B cell (primary cell): ENCODE data around the gene NCOA1. TPM values are rescaled to one million over a fixed set of nuclear protein-coding genes. Genes with fewer than 3 reads are reported as not detected.

Source experiments
- ATAC-seq: fragments of 200-7000 bp; cut with Tn5 transposase; one replicate; pipeline ENCODE4 v1.10.0; 2021; ENCODE audit warnings: low read depth, mild to moderate bottlenecking, moderate number of reproducible peaks, moderate library complexity
- CTCF ChIA-PET: fragments of 350-600 bp; sonication (Branson Sonifier 250); formaldehyde crosslinking; loops from one replicate; lab custom pipeline; 2021; ENCODE audit warnings: antibody characterized with exemption, inconsistent platforms; lab: Charles Lee
- POLR2A ChIA-PET: fragments of 350-600 bp; sonication (Branson Sonifier 250); formaldehyde crosslinking; loops from one replicate; lab custom pipeline; 2021; ENCODE audit warnings: antibody characterized with exemption; lab: Charles Lee
- DNase-seq: peaks from one replicate; pipeline ENCODE4 v3.0.0; 2013
- H2AFZ ChIP-seq: 2 replicates; pipeline ENCODE4 v1.6.1; 2012; ENCODE audit warnings: mild to moderate bottlenecking, low read depth, low read length; ENCODE audit not compliant: insufficient read depth, poor library complexity, severe bottlenecking
- H3K27ac ChIP-seq, 2 donors: 1 replicate in 1 of 2; 2 replicates in 1 of 2; pipeline ENCODE4 v1.5.1; 2012 to 2013; ENCODE audit warnings: low read length in 2 of 2, mild to moderate bottlenecking in 2 of 2, moderate library complexity in 1 of 2
- H3K27me3 ChIP-seq, 4 experiments: fragments of 200-600 bp in 1 of 4; sonication (generic) in 1 of 4; replicated peaks in 1 of 4; 1 replicate in 2 of 4; 2 replicates in 2 of 4; pipeline versions ENCODE4 v1.6.1 to v1.7.0; 2013 to 2016; ENCODE audit warnings: low read length in 3 of 4, mild to moderate bottlenecking in 2 of 4, mixed read lengths in 1 of 4, moderate library complexity in 1 of 4; ENCODE audit not compliant: insufficient read depth in 4 of 4, control insufficient read depth in 3 of 4; ENCODE audit errors: control extremely low read depth in 1 of 4
- H3K36me3 ChIP-seq, 2 experiments: replicated peaks in 1 of 2; 1 replicate in 1 of 2; 2 replicates in 1 of 2; pipeline versions ENCODE4 v1.6.1 to v1.7.1; 2013; ENCODE audit warnings: low read length in 1 of 2; ENCODE audit not compliant: insufficient read depth in 2 of 2, control insufficient read depth in 1 of 2; ENCODE audit errors: control extremely low read depth in 1 of 2, extremely low read depth in 1 of 2
- H3K4me1 ChIP-seq, 2 donors: fragments of 200-600 bp in 1 of 2; sonication (generic) in 1 of 2; 1 replicate in 1 of 2; 2 replicates in 1 of 2; pipeline versions ENCODE4 v1.5.1 to v1.6.1; 2013 to 2017; ENCODE audit warnings: low read length in 2 of 2; ENCODE audit not compliant: control insufficient read depth in 2 of 2, insufficient read depth in 2 of 2
- H3K4me2 ChIP-seq: replicated peaks from 2 replicates; pipeline ENCODE3; 2012; ENCODE audit warnings: mild to moderate bottlenecking, low read depth, low read length; ENCODE audit not compliant: poor library complexity, severe bottlenecking
- H3K4me3 ChIP-seq, 5 experiments: fragments of 200-600 bp in 1 of 5; sonication (generic) in 1 of 5; 1 replicate in 3 of 5; 2 replicates in 2 of 5; pipeline versions ENCODE4 v1.5.1 to v1.7.0; 2011 to 2016; ENCODE audit warnings: low read length in 4 of 5, mild to moderate bottlenecking in 4 of 5, low read depth in 2 of 5, control low read depth in 1 of 5, moderate library complexity in 1 of 5; ENCODE audit not compliant: insufficient read depth in 1 of 5; ENCODE audit errors: control extremely low read depth in 1 of 5, extremely low read depth in 1 of 5
- H3K79me2 ChIP-seq: fragments of 200-600 bp; sonication (generic); one replicate; pipeline ENCODE4 v1.6.0; 2016; ENCODE audit warnings: low read length; ENCODE audit not compliant: control insufficient read depth, insufficient read depth
- H3K9ac ChIP-seq: fragments of 200-600 bp; sonication (generic); 2 replicates; pipeline ENCODE4 v1.6.1; 2017; ENCODE audit warnings: mild to moderate bottlenecking, low read length, moderate library complexity
- H3K9me3 ChIP-seq, 3 donors: one replicate each; pipeline versions ENCODE4 v1.6.1 to v1.7.1; 2013; ENCODE audit warnings: low read length in 2 of 3; ENCODE audit not compliant: control insufficient read depth in 2 of 3, insufficient read depth in 1 of 3; ENCODE audit errors: control extremely low read depth in 1 of 3
- H4K20me1 ChIP-seq: 2 replicates; pipeline ENCODE4 v1.6.0; 2012; ENCODE audit warnings: mild to moderate bottlenecking, low read length; ENCODE audit not compliant: insufficient read depth, control insufficient read depth, poor library complexity, severe bottlenecking
- H3K27ac Mint-ChIP-seq: one replicate; pipeline ENCODE4 v1.8.0; 2021; ENCODE audit warnings: mixed read lengths
- H3K27me3 Mint-ChIP-seq: one replicate; pipeline ENCODE4 v1.8.0; 2021; ENCODE audit warnings: mixed read lengths
- H3K4me1 Mint-ChIP-seq: one replicate; pipeline ENCODE4 v1.8.0; 2021; ENCODE audit warnings: mixed read lengths
- H3K4me3 Mint-ChIP-seq: one replicate; pipeline ENCODE4 v1.8.0; 2021; ENCODE audit warnings: mixed read lengths
- H3K9me3 Mint-ChIP-seq: one replicate; pipeline ENCODE4 v1.8.0; 2022; ENCODE audit warnings: mixed read lengths; ENCODE audit not compliant: insufficient read depth
- EZH2 ChIP-seq: IDR thresholded peaks from 2 replicates; pipeline ENCODE4 v1.6.1; 2012; ENCODE audit warnings: borderline replicate concordance, low read depth, mild to moderate bottlenecking, moderate library complexity, low read length; ENCODE audit not compliant: insufficient read depth, poor library complexity, severe bottlenecking
- WGBS: methylation state at CpG from one replicate; pipeline ENCODE4 v1.1.5; 2013; ENCODE audit warnings: missing lambda C conversion rate; ENCODE audit not compliant: insufficient coverage; 5-methylcytosine and 5-hydroxymethylcytosine counted together
- intact Hi-C: fragments of 100-400 bp; cut with micrococcal nuclease; formaldehyde crosslinking; loops from one replicate; pipeline ENCODE4 v1.10.0; 2022
- polyA plus RNA-seq: library from polyadenylated mRNA; depleted of rRNA; stranded (reverse); fragments of >200 nt; gene quantifications from 2 replicates; pipeline ENCODE4 v1.2.3, GENCODE V29; 2012
- total RNA-seq, 2 donors: library from RNA; stranded (reverse); fragments of 120-200 nt in 1 of 2; gene quantifications; 1 replicate in 1 of 2; 2 replicates in 1 of 2; pipeline versions ENCODE4 v1.2.3 to v1.2.4, GENCODE V29; 2013 to 2022
- TF ChIP-seq, protein P1 (sequence below): fragments of 200-600 bp; IDR thresholded peaks from one replicate; pipeline ENCODE4 v1.8.0; 2022; ENCODE audit warnings: antibody characterized with exemption, mild to moderate bottlenecking

The NCOA1 gene
- total and polyA plus RNA-seq, 2 donors (not counting 1 experiment from before 2014, with no cell fraction given), result 11.6 to 49.1 TPM

DNA sequence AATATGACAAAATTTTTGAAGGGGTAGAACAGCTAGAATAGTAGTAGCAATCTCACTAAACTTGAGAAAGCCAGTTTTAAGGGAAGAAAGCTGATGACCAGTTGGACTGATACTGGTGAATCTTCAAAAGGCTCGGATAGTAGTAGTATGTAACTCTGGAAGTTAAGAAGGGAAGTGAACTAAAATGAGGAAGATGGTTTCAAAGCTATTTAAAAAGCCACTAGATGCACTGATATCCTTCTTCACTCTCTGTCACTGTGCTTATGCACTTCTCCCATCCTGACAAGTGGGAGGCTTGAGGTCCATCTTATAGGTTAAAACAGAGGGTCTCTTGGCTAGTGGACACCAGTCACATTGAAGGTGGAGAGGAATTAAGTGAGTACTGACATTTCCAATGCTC is 141.1 kb downstream of the NCOA1 start:
- whole genome bisulfite sequencing, result no CpG with 5 or more reads among the region's 1 CpG
- H4K20me1 ChIP-seq, result peaks cover 8% of the 10 kb centered on the region
- no peak overlapping the region for H2AFZ ChIP-seq
- no peak overlapping the region for H3K4me2 ChIP-seq
- Mint-ChIP-seq H3K9me3 (no peaks in the 10 kb centered on the region), H3K4me1 (peaks cover 12% of the 10 kb centered on the region), H3K27ac (no peak overlapping the region), H3K4me3 (no peak overlapping the region), H3K27me3 (no peaks in the 10 kb centered on the region)
- H3K36me3 ChIP-seq, result no peaks in the 10 kb centered on the region
- H3K27ac ChIP-seq, result no peak overlapping the region
- H3K9ac ChIP-seq, result no peak overlapping the region
- intact Hi-C loops, result no loop called here
- no peaks in the 10 kb centered on the region for H3K9me3 ChIP-seq
- TF ChIP-seq, protein P1, sequence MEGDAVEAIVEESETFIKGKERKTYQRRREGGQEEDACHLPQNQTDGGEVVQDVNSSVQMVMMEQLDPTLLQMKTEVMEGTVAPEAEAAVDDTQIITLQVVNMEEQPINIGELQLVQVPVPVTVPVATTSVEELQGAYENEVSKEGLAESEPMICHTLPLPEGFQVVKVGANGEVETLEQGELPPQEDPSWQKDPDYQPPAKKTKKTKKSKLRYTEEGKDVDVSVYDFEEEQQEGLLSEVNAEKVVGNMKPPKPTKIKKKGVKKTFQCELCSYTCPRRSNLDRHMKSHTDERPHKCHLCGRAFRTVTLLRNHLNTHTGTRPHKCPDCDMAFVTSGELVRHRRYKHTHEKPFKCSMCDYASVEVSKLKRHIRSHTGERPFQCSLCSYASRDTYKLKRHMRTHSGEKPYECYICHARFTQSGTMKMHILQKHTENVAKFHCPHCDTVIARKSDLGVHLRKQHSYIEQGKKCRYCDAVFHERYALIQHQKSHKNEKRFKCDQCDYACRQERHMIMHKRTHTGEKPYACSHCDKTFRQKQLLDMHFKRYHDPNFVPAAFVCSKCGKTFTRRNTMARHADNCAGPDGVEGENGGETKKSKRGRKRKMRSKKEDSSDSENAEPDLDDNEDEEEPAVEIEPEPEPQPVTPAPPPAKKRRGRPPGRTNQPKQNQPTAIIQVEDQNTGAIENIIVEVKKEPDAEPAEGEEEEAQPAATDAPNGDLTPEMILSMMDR, result no peak
- no peak for TF ChIP-seq EZH2
- ATAC-seq, result no peak
- ChIA-PET CTCF (no interaction called here), POLR2A (no interaction called here)
- peaks cover 7% of the 10 kb centered on the region for H3K79me2 ChIP-seq
- DNase-seq, result no peak
- no peaks in the 10 kb centered on the region for H3K27me3 ChIP-seq
- no peak overlapping the region for H3K4me3 ChIP-seq
- peaks cover 5% of the 10 kb centered on the region in 2 donors for H3K4me1 ChIP-seq

DNA sequence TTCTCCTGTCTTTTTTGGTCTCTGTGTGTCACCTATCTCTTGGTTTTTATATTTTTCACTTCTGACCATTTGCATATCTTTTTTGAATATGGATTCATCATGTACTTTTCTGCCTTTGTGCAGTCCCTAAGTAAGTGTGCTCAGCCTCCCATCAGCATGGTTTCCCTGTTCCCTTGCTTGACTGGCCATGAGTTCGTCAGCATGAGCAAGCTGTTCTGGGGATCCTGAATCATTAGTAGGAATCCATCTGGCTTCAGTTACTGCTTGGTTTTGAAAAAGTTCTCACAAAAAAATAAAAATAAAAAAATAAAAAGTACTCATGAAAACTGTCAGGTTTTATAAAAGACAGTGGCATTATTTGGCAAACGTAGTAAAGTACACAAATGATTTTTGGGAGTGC is 144.1 kb downstream of the NCOA1 start:
- H3K9me3 Mint-ChIP-seq, result no peaks in the 10 kb centered on the region
- no CpG with 5 or more reads among the region's 2 CpGs for WGBS
- Histone ChIP-seq H3K36me3 (no peaks in the 10 kb centered on the region), H3K4me3 (no peak overlapping the region), H4K20me1 (peaks cover 5% of the 10 kb centered on the region), H3K4me2 (no peak overlapping the region), H3K27ac (no peak overlapping the region), H3K79me2 (peaks cover 18% of the 10 kb centered on the region), H2AFZ (no peak overlapping the region), H3K9ac (no peak overlapping the region), H3K4me1 (peaks cover 5 to 6% of the 10 kb centered on the region in 2 donors), H3K27me3 (no peaks in the 10 kb centered on the region), H3K9me3 (peaks cover 0 to 4% (median 0%) of the 10 kb centered on the region in 3 donors)
- TF ChIP-seq, protein P1, result no peak
- no peak for TF ChIP-seq EZH2
- CTCF ChIA-PET, result no interaction called here
- H3K4me3 Mint-ChIP-seq, result no peak overlapping the region
- peaks cover 15% of the 10 kb centered on the region for H3K4me1 Mint-ChIP-seq
- H3K27ac Mint-ChIP-seq, result no peak overlapping the region
- no peaks in the 10 kb centered on the region for H3K27me3 Mint-ChIP-seq
- ATAC-seq (no peak), DNase-seq (no peak)
- intact Hi-C loops, result no loop called here
- POLR2A ChIA-PET, result no interaction called here
